ENCODE results near the gene IL4R. TPM values are rescaled to one million over a fixed set of nuclear protein-coding genes. Genes with fewer than 3 reads are reported as not detected.

The IL4R gene
- total and polyA plus RNA-seq, 12 donors = 5.0 to 28.9 (median 9.9) TPM

DNA sequence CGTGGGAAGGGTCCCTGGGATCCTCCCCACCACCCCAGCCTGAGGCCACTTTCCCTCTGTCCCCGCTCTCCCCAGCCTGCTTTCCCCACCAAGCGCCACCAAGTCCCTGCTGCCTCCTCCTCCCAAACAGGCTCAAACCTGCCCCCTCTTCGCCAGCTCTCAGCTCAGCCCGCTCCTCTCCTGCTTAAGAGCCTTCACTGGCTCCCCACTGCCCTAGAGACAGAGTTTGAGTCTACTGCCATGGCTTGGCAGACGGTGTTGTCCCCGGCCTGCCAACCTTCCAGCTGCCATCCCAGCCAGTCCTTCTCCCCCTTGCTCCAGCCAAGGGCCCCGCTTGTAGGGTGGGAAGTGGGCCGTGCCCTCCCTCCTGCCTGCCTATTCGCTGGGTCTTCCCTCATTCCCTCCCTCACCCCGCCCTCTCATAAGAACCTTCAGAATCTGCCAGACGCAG lies 11.1 kb downstream of the IL4R start:
- no peak for DNase-seq
- Histone ChIP-seq H3K4me1 (peaks cover 6 to 98% (median 29%) of the 10 kb centered on the region in 9 donors), H3K9me3 (no peaks in the 10 kb centered on the region), H3K27ac (peak overlapping the region in 4 of 10 donors; percentile 9 to 100 (median 70)), H3K27me3 (no peaks in the 10 kb centered on the region), H3K4me3 (no peak overlapping the region), H3K36me3 (peaks cover 0 to 33% (median 0%) of the 10 kb centered on the region in 9 donors)
- intact Hi-C loops (cut with DNase I) = loop anchor here in 1 of 10 donors (5.0 kb wide), 1 partner anchor 42 kb away; no protein-coding TSS in a partner anchor
- TF ChIP-seq, protein P1, sequence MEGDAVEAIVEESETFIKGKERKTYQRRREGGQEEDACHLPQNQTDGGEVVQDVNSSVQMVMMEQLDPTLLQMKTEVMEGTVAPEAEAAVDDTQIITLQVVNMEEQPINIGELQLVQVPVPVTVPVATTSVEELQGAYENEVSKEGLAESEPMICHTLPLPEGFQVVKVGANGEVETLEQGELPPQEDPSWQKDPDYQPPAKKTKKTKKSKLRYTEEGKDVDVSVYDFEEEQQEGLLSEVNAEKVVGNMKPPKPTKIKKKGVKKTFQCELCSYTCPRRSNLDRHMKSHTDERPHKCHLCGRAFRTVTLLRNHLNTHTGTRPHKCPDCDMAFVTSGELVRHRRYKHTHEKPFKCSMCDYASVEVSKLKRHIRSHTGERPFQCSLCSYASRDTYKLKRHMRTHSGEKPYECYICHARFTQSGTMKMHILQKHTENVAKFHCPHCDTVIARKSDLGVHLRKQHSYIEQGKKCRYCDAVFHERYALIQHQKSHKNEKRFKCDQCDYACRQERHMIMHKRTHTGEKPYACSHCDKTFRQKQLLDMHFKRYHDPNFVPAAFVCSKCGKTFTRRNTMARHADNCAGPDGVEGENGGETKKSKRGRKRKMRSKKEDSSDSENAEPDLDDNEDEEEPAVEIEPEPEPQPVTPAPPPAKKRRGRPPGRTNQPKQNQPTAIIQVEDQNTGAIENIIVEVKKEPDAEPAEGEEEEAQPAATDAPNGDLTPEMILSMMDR (IDR thresholded peaks at IDR 0.05) = no peak
- ATAC-seq = no peak
- 79 to 84% methylated on average over 12 of the region's 12 CpGs for WGBS, 2 donors

DNA sequence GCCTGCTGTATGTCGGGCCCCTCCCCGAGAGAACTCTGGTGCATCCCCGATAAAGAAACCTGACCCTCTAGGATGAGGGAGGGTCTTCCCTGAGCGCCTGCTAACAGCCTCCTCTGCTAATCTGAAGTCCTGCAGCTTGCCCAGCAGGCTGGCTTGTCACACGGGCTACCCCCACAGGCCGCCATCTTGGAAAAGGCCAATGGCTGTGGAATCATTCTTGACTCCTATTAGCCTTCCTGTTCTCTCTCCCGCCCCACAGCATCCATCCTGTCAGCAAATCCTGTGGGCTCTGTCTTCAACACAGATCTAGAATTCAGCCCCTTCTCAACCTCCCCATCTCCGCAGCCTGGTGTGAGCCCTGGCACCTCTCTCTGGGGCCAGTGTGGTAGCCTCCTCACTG lies 12.0 kb downstream of the IL4R start:
- Histone ChIP-seq H3K4me1 (peaks cover 7 to 98% (median 34%) of the 10 kb centered on the region in 9 donors), H3K9me3 (no peaks in the 10 kb centered on the region), H3K27me3 (no peaks in the 10 kb centered on the region), H3K36me3 (peaks cover 0 to 31% (median 0%) of the 10 kb centered on the region in 9 donors), H3K4me3 (no peak overlapping the region), H3K27ac (peak overlapping the region in 8 of 10 donors; percentile 50 to 100 (median 88))
- DNase-seq = no peak
- TF ChIP-seq, protein P1 (IDR thresholded peaks at IDR 0.05) = no peak
- no peak for ATAC-seq
- intact Hi-C loops (cut with DNase I) = loop anchor here in 1 of 10 donors (5.0 kb wide), 1 partner anchor 42 kb away; no protein-coding TSS in a partner anchor
- WGBS, 2 donors = 68 to 87% methylated on average over 8 of the region's 8 CpGs

DNA sequence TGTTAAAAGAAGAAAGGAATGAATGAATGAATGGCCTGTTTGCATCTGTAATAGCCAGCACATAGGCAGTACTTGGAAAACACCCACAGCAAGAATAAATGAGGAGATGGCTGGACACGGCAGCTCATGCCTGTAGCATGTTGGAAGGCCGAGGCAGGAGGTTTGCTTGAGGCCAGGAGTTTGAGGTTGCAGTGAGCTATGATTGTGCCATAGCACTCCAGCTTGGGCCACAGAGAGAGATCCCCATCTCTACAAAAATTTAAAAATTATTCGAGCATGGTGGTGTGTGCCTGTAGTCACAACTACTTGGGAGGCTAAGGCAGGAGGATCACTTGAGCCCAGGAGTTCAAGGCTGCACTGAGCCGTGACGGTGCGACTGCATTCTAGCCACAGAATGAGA lies 12.5 kb downstream of the IL4R start:
- Histone ChIP-seq H3K27ac (peak overlapping the region; percentile 50 to 100 (median 86)), H3K4me1 (peaks cover 9 to 99% (median 40%) of the 10 kb centered on the region in 9 donors), H3K9me3 (no peaks in the 10 kb centered on the region), H3K36me3 (peaks cover 0 to 36% (median 0%) of the 10 kb centered on the region in 9 donors), H3K4me3 (no peak overlapping the region), H3K27me3 (no peaks in the 10 kb centered on the region)
- no peak for DNase-seq
- TF ChIP-seq, protein P1 (IDR thresholded peaks at IDR 0.05) = no peak
- WGBS, 2 donors = 92 to 96% methylated on average over 6 of the region's 6 CpGs
- intact Hi-C loops (cut with DNase I) = loop anchor here in 1 of 10 donors (5.0 kb wide), 1 partner anchor 41 kb away; no protein-coding TSS in a partner anchor
- ATAC-seq = no peak

DNA sequence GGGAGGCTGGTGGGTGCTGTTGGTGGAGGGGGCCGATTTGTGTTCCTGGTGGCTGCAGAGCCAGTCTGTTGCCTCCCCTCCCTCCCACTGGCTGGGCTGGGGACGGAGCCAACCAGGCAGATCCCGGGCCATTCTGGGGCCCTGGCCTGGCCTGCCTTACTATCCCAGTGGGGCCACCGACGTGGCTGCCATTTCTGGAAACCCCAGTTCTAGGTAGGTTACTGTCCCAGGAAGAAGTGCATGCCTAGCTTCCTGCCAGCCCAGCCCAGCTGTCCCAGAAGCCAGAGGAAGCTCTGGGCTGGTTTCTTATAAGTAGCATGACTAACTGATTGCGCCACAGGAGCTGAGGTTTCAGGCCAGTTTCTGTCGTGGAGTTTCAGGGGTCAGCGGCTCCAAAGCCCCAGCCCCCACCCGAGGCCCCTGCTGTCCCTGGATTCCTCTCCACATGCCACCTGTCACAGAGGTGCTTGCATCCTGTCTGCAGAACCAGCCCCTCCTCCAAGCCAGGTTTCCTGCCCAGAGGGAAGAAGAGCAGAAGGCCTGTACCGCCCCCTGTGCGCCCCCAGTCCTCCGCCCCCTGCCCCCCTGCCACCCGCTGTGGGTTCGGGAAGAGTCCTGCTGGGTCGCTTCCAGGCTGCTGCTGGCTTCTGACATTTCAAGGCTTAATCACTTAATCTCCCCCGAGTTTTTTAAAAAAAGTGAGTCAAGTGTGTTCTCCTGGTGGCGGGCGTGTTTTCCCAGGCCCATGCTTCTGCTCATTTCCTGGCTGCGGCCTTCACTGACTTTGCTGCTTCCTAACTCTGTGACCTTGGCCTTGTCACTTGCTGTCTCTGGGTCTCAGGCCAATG lies 13.2 kb downstream of the IL4R start:
- H3K4me3 ChIP-seq = peak overlapping the region in 2 of 10 donors; percentile 14 to 35
- intact Hi-C loops (cut with DNase I) = loop anchor here in 1 of 10 donors (5.0 kb wide), 1 partner anchor 40 kb away; no protein-coding TSS in a partner anchor
- ATAC-seq (peak; percentile 36 to 90 (median 72)), DNase-seq (peak; percentile 63 to 73)
- peaks cover 9 to 99% (median 47%) of the 10 kb centered on the region in 9 donors for H3K4me1 ChIP-seq
- TF ChIP-seq, protein P1 (IDR thresholded peaks at IDR 0.05) = peak in 2 of 9 donors; percentile 4 to 9
- WGBS, 2 donors = 17 to 24% methylated on average over 19 of the region's 19 CpGs
- no peaks in the 10 kb centered on the region for H3K9me3 ChIP-seq
- peak overlapping the region; percentile 50 to 100 (median 86) for H3K27ac ChIP-seq
- peaks cover 0 to 43% (median 0%) of the 10 kb centered on the region in 9 donors for H3K36me3 ChIP-seq
- H3K27me3 ChIP-seq = no peaks in the 10 kb centered on the region
